D721Med (cell line): ENCODE measurements around the gene UBL4A.

Experiments
- DNase-seq: peaks from one replicate; pipeline ENCODE4 v3.0.0; 2011; ENCODE audit warnings: low spot score; ENCODE audit not compliant: insufficient read length
- FAIRE-seq: peaks from 2 replicates; lab custom pipeline; 2011; peaks lifted over from hg19 to GRCh38; lab: Jason Lieb, UNC
- TF ChIP-seq, protein P1 (sequence below): IDR thresholded peaks from 2 replicates; pipeline ENCODE4 v1.5.1; 2012; ENCODE audit warnings: mild to moderate bottlenecking, control low read depth; ENCODE audit not compliant: insufficient read depth; ENCODE audit errors: missing control alignments

Gene UBL4A

DNA sequence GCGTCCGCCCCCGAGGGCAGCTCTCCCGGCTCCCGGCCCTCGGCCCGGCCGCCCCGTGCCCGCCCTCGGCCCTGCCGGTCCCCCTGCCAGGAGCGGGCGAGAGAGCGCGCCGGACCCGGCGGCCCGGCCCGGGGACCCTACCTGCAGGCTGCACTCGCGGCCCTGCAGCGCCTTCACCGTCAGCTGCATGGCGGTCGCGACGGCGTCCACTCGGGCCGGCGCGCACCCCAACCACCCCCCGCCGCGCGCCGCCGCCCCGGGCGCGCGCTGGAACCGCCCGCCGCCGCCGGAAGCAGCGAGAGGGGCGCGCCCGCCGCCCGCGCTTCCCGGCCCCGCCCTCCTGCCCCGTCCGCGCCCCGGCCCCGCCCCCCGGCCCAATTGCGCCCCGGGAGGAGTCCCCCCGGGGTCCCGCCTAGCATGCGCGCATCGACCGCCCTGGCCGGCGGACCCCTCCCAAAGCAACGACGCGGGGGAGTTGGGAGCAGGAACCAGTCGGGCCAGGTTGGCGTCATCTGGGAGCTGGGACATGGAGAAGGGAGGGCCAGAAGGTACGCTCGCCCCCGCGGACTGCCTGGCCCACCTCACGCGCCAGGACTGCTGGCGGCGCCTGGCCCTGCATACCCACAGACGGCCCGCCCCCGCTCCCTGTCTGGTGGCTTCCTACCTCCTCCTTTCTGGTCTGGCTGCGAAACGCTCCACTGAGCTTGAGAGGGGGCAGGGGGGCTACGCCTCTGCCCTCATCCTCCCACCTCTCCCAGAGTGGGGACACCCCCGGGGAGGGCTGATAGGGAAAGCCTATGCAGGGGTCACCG is at the start of gene UBL4A:
TSS of gene UBL4A (minus strand) at position 220 of the 812 bp plus-strand sequence. CDS start at position 189, 31 bp downstream.
- DNase-seq (peak; percentile 55), FAIRE-seq (no peak)
- TF ChIP-seq, protein P1, sequence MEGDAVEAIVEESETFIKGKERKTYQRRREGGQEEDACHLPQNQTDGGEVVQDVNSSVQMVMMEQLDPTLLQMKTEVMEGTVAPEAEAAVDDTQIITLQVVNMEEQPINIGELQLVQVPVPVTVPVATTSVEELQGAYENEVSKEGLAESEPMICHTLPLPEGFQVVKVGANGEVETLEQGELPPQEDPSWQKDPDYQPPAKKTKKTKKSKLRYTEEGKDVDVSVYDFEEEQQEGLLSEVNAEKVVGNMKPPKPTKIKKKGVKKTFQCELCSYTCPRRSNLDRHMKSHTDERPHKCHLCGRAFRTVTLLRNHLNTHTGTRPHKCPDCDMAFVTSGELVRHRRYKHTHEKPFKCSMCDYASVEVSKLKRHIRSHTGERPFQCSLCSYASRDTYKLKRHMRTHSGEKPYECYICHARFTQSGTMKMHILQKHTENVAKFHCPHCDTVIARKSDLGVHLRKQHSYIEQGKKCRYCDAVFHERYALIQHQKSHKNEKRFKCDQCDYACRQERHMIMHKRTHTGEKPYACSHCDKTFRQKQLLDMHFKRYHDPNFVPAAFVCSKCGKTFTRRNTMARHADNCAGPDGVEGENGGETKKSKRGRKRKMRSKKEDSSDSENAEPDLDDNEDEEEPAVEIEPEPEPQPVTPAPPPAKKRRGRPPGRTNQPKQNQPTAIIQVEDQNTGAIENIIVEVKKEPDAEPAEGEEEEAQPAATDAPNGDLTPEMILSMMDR: no peak

- TF ChIP-seq, protein P1: no peak
- no peak for DNase-seq
- FAIRE-seq: no peak
Measured at GRCh38 chrX:154535892-154536291, 49.5 kb upstream of the UBL4A start.

DNA sequence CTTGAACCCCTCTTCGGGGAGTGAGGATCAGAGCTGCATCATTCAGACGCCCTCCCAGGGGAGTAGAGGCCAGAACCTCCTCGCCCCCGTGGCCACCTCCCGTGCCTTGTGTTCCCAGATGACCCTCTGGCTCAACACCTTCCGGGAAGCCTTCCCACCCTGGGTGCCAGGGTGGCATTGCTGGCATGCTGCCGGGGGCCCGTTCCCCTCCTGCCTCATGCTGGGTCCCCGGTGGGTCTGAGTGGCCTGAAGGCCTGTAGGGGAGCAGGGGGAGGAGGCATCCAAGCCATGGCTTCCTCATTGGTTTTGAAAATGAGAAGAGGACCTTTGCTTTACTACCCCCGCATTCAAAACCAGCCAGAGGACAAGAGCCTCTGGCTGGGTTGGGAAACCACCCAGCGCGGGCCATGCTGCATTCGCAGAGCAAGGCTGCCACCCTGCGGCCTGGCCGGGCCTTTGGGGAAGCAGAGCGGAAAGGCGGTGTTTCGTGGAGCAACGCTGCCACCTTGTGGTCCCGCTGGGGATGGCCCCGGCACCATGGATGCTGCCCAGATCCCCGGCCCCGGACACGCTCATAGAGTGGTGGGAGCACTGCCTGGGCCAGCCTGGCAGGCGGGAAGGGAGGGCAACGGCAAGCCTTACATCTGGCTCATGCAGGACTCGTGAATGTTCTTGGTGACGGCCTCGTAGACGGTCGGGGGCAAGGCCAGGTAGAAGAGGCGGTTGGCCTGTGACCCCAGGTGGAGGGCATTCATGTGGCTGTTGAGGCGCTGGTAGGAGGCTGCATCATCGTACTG is 48.3 kb upstream of the UBL4A start:
- peak; percentile 71 for DNase-seq
- FAIRE-seq: no peak
- TF ChIP-seq, protein P1: peak; percentile 93

DNA sequence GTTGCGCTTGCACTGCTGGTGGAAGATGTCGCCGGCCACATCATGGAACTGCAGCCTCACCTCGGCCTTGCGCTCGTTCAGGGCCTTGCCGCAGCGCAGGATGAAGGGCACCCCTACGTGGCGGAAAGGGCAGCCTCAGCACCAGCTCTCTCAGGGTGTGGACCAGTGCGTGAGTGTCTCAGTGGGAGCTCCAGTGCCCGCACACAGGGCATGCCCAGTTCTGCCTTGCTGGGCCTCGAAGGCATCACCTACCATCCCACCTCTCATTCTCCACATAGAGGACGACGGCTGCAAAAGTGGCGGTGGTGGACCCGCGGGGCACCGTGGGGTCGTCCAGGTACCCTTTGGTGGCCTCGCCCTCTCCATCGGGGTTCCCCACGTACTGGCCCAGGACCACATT is 46.3 kb upstream of the UBL4A start:
- TF ChIP-seq, protein P1: no peak
- DNase-seq (no peak), FAIRE-seq (no peak)

DNA sequence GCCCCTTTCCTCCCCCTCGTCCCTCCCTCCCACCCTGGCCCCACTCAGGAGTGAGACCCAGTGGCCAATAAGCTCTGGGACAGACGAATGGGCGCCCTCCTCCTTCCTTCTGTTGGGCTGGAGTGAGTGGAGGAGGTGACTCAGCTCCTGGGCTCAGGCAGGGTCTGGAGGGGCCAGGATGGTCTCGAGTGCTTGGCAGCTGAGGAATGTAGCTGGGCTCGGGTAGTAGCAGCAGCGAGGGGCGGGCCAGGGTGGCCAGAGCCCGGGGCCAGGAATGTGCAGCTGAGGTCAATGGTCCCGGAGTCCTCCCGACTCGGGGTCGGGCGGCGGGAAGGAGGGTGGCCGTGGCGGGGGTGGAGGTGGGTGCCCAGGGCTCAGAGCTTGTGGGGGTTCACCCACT is 45.2 kb upstream of the UBL4A start:
- DNase-seq: no peak
- TF ChIP-seq, protein P1: no peak
- FAIRE-seq: no peak

DNA sequence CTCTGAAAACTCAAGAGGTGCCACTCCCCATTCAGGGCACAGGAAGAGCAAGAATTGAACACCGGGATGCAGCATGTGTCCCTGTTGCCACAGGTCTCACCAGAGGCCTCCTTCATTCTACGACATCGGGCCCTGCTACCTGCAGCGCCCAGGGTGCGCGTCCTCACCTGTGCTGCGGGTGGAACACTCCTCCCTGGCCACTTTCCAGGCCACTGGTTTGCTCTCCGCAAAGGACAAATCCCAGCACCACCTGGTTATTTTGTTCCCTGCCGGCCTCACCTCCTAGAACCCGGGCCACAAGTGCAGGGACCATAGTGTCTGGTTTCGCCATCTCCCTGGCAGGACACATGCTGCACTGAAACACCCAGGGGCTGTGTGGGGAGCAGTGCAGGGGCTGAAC is 43.9 kb upstream of the UBL4A start:
- DNase-seq (no peak), FAIRE-seq (no peak)
- TF ChIP-seq, protein P1: no peak
